Hepatocyte (in vitro differentiated cells): ENCODE results near the gene CPSF3. TPM values are rescaled to one million over a fixed set of nuclear protein-coding genes. Genes with fewer than 3 reads are reported as not detected.
A peak's percentile ranks its signal among the peaks of the same experiment; 100 is the strongest.

Experiments
- DNase-seq: peaks from one replicate; pipeline ENCODE4 v3.0.0-alpha.2; 2016; ENCODE audit warnings: low spot score
- H2AFZ ChIP-seq: fragments of 200-600 bp; sonication (generic); 2 replicates; pipeline ENCODE4 v1.6.0; 2016; ENCODE audit warnings: antibody characterized with exemption, mild to moderate bottlenecking
- H3K27ac ChIP-seq: fragments of 200-600 bp; sonication (generic); 2 replicates; pipeline ENCODE4 v1.5.1; 2016; ENCODE audit warnings: mild to moderate bottlenecking
- H3K27me3 ChIP-seq: fragments of 200-600 bp; sonication (generic); 2 replicates; pipeline ENCODE4 v1.6.1; 2016
- H3K36me3 ChIP-seq: fragments of 200-600 bp; sonication (generic); replicated peaks from 2 replicates; pipeline ENCODE4 v1.5.1; 2016; ENCODE audit warnings: low read depth; ENCODE audit not compliant: insufficient read depth
- H3K4me1 ChIP-seq: fragments of 200-600 bp; sonication (generic); 2 replicates; pipeline ENCODE4 v1.5.1; 2016; ENCODE audit warnings: mild to moderate bottlenecking, moderate library complexity; ENCODE audit not compliant: insufficient read depth
- H3K4me2 ChIP-seq: fragments of 200-600 bp; sonication (generic); 2 replicates; pipeline ENCODE4 v1.6.0; 2016
- H3K4me3 ChIP-seq: fragments of 200-600 bp; sonication (generic); 2 replicates; pipeline ENCODE4 v1.5.1; 2016; ENCODE audit warnings: mild to moderate bottlenecking
- H3K79me2 ChIP-seq: fragments of 200-600 bp; sonication (generic); 2 replicates; pipeline ENCODE4 v1.6.0; 2017; ENCODE audit warnings: mild to moderate bottlenecking
- H3K9me2 ChIP-seq: fragments of 200-600 bp; sonication (generic); replicated peaks from 2 replicates; pipeline ENCODE4 v1.6.0; 2017; ENCODE audit warnings: mild to moderate bottlenecking; ENCODE audit not compliant: insufficient read depth
- H3K9me3 ChIP-seq: fragments of 200-600 bp; sonication (generic); 2 replicates; pipeline ENCODE4 v1.5.1; 2016; ENCODE audit warnings: low read depth, mild to moderate bottlenecking
- H4K20me1 ChIP-seq: fragments of 200-600 bp; sonication (generic); 2 replicates; pipeline ENCODE4 v1.6.0; 2016; ENCODE audit warnings: mild to moderate bottlenecking; ENCODE audit not compliant: insufficient read depth, poor library complexity, severe bottlenecking
- EZH2 ChIP-seq: fragments of 200-600 bp; sonication (generic); IDR thresholded peaks from 2 replicates; pipeline ENCODE4 v1.6.1; 2016; ENCODE audit warnings: antibody characterized with exemption, mild to moderate bottlenecking, borderline replicate concordance
- EZH2phosphoT487 ChIP-seq: fragments of 200-600 bp; sonication (generic); IDR thresholded peaks from one replicate; pipeline ENCODE4 v1.6.1; 2018; ENCODE audit warnings: antibody characterized with exemption, mild to moderate bottlenecking, low read depth, moderate library complexity; ENCODE audit not compliant: unreplicated experiment, severe bottlenecking
- WGBS: methylation state at CpG from one replicate; pipeline ENCODE4 v1.1.6; 2016; ENCODE audit warnings: low lambda C conversion rate; ENCODE audit errors: missing lambda C conversion rate; 5-methylcytosine and 5-hydroxymethylcytosine counted together
- polyA plus RNA-seq: library from polyadenylated mRNA; unstranded; fragments of >200 nt; fragmentation: Nextera tagmentation; extraction: Ambion mirVana; gene quantifications from 2 replicates; pipeline ENCODE4 v1.2.1, GENCODE V29; 2016
- total RNA-seq: library from RNA; depleted of rRNA; stranded (reverse); fragments of >200 nt; gene quantifications from 2 replicates; pipeline ENCODE4 v1.2.3, GENCODE V29; 2014
- TF ChIP-seq, protein P1 (sequence below): fragments of 200-600 bp; sonication (generic); IDR thresholded peaks from 2 replicates; pipeline ENCODE4 v1.5.1; 2016; ENCODE audit warnings: antibody characterized with exemption, mild to moderate bottlenecking; ENCODE audit not compliant: poor library complexity

CPSF3 gene
- total RNA-seq (38.7 and 39.1 TPM in 2 replicates), polyA plus RNA-seq (21.5 and 23.9 TPM in 2 replicates)

GRCh38 chr2:9423100-9423921, at the start of gene CPSF3, which contains the start of gene ITGB1BP1:
Gene CPSF3, plus strand, starts transcription at chr2:9423654. Its CDS starts 120 bp downstream, at chr2:9423774.
Gene ITGB1BP1, minus strand, starts transcription at chr2:9423528. Its CDS starts 4,831 bp downstream, at chr2:9418697.
- H3K79me2 ChIP-seq, result peaks cover 60% of the 10 kb centered on the region

GRCh38 chr2:9374071-9374730, 49.3 kb upstream of the CPSF3 start:
- Histone ChIP-seq H4K20me1 (no peaks in the 10 kb centered on the region), H3K27me3 (no peaks in the 10 kb centered on the region), H3K27ac (no peak overlapping the region), H3K4me3 (no peak overlapping the region), H3K9me2 (no peaks in the 10 kb centered on the region), H3K36me3 (no peaks in the 10 kb centered on the region), H2AFZ (no peak overlapping the region), H3K9me3 (no peaks in the 10 kb centered on the region), H3K4me2 (no peak overlapping the region), H3K79me2 (no peaks in the 10 kb centered on the region), H3K4me1 (no peaks in the 10 kb centered on the region)
- no peak for DNase-seq
- TF ChIP-seq, protein P1, sequence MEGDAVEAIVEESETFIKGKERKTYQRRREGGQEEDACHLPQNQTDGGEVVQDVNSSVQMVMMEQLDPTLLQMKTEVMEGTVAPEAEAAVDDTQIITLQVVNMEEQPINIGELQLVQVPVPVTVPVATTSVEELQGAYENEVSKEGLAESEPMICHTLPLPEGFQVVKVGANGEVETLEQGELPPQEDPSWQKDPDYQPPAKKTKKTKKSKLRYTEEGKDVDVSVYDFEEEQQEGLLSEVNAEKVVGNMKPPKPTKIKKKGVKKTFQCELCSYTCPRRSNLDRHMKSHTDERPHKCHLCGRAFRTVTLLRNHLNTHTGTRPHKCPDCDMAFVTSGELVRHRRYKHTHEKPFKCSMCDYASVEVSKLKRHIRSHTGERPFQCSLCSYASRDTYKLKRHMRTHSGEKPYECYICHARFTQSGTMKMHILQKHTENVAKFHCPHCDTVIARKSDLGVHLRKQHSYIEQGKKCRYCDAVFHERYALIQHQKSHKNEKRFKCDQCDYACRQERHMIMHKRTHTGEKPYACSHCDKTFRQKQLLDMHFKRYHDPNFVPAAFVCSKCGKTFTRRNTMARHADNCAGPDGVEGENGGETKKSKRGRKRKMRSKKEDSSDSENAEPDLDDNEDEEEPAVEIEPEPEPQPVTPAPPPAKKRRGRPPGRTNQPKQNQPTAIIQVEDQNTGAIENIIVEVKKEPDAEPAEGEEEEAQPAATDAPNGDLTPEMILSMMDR, result no peak
- no peak for TF ChIP-seq EZH2
- no peak for TF ChIP-seq EZH2phosphoT487
- 97% methylated on average over 18 of the region's 18 CpGs for WGBS

More at GRCh38 chr2:9423100-9423921, at the start of gene CPSF3, which contains the start of gene ITGB1BP1:
- DNase-seq, result peak; percentile 100
- Histone ChIP-seq H3K27ac (peak within 1 kb of the TSS; percentile 90), H3K4me2 (peak within 1 kb of the TSS; percentile 98), H3K27me3 (no peaks in the 10 kb centered on the region), H3K36me3 (no peaks in the 10 kb centered on the region), H3K9me3 (no peaks in the 10 kb centered on the region), H3K4me3 (peak within 1 kb of the TSS; percentile 83), H2AFZ (peak within 1 kb of the TSS; percentile 90), H3K9me2 (no peaks in the 10 kb centered on the region), H3K4me1 (peaks cover 20% of the 10 kb centered on the region), H4K20me1 (no peaks in the 10 kb centered on the region)
- WGBS, result under 1% methylated on average over 63 of the region's 91 CpGs
- TF ChIP-seq EZH2phosphoT487, result no peak
- TF ChIP-seq, protein P1, result no peak
- no peak for TF ChIP-seq EZH2

DNA sequence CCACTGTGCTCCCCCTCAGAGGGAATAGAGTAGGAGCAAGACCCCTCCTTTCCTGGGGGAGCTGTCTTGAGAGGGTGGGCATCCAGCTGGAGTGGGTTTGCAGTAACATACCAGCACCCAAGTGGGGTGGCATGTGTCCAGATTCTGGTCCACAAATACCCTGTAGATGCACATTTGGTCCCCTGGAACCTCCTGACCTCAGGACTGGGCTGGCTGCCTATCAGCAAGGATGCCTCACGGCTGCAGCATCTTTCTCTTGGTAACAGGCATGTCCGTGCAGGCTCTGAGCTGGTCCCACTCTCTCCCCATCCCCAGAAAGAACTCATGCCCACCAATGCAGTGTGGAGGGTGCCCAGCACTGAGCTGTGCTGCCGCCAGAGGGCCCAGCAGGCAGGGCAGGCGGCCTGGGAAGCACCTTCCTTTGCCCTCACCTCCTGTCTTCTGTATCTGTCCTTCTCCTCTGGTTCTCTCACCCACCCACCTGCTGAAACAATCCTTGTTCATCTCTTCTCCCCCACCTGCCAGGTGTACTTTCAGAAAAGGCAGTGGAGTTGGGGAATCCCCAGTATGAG, 47.5 kb upstream of the CPSF3 start:
- Histone ChIP-seq H3K4me2 (no peak overlapping the region), H3K36me3 (no peaks in the 10 kb centered on the region), H3K4me1 (peaks cover 5% of the 10 kb centered on the region), H3K79me2 (no peaks in the 10 kb centered on the region), H3K9me3 (no peaks in the 10 kb centered on the region), H3K27ac (no peak overlapping the region), H3K4me3 (no peak overlapping the region), H4K20me1 (no peaks in the 10 kb centered on the region), H3K9me2 (no peaks in the 10 kb centered on the region), H3K27me3 (no peaks in the 10 kb centered on the region), H2AFZ (no peak overlapping the region)
- TF ChIP-seq, protein P1, result no peak
- TF ChIP-seq EZH2phosphoT487 (no peak), EZH2 (no peak)
- 97% methylated on average over 4 of the region's 4 CpGs for WGBS
- no peak for DNase-seq
